Measurements from ENCODE around the gene AK4.

The AK4 gene

DNA sequence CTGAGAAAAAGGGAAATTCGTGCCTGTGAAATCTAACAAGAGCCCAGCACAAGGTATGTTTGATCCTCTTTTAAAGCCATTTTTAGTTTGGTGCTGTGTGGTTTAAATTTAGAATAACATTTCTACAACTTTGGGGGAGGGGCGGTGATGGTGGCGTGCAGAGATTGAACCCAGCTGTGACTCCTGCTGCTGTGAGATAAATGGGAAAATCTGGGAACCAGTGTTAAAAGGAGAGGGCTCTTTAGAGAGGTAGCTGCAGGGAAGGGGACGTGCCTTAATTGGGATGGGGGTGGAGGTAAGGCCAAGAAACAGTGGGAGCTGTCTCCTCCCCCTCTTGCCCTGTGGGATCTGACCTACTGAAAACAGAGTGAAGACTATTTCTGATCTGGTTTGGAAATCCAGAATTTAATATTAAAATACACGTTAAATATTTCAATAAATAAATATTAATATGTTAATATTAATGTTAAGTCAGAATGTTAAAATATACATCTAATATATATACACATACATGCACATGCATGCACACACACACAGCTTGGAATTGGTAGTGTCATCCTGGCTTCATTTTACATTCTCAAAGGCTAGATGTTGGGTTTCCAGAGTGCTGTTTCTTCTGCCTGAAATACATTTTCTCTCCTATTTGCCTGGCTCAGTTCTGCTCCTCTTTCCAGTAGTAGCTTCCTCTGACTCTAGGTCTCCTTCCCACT, 131.2 kb downstream of the AK4 start:
- DNase-seq (ENCODE audit: low read depth) = no peak
